ENCODE results near the gene SLC30A2. TPM values are rescaled to one million over a fixed set of nuclear protein-coding genes. Genes with fewer than 3 reads are reported as not detected.

Gene SLC30A2
- total RNA-seq, 1 experiment from 2014 or later = 0.07 TPM

DNA sequence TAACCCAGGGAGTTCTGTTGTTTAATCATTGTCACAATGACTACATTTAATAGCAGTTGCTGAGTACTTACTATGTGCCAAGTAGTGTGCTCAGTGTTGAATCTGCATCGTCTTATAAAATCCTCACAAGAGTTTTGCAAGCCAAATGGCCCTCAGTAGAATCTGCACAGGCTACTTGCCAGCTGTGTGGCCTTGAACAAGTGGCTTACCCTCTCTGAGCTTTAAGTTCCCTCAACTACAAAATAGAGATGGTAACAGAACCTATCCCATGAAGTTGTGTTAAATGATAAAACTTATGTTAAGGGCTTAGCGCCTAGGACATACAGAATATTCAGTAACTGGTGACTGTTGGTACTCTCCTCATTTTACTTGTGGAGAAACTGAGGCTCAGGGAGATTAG lies 9.1 kb upstream of the SLC30A2 start:
- Histone ChIP-seq H4K20me1 (ENCODE audit: low read length) (no peaks in the 10 kb centered on the region), H3K9me3 (ENCODE audit: low read length) (no peaks in the 10 kb centered on the region), H3K4me2 (ENCODE audit: low read length) (no peak overlapping the region), H3F3A (ENCODE audit: low read length, unreplicated experiment) (no peaks in the 10 kb centered on the region), H3K9ac (ENCODE audit: low read length) (no peak overlapping the region), H3K4me1 (ENCODE audit: insufficient read depth, low read length) (no peaks in the 10 kb centered on the region), H3K9me2 (replicated peaks; ENCODE audit: low read length) (no peaks in the 10 kb centered on the region), H3K36me3 (ENCODE audit: low read depth, low read length) (no peaks in the 10 kb centered on the region), H3K27ac (ENCODE audit: low read length) (no peak overlapping the region), H2AFZ (ENCODE audit: low read length) (no peak overlapping the region), H3K27me3 (ENCODE audit: low read length) (no peaks in the 10 kb centered on the region), H3K4me3 (ENCODE audit: low read length) (no peak overlapping the region), H3K79me2 (ENCODE audit: low read length) (no peaks in the 10 kb centered on the region)
- ChIA-PET POLR2A (ENCODE audit: unreplicated experiment) (no interaction called here), CTCF (no interaction called here)
- intact Hi-C loops (cut with micrococcal nuclease) = no loop called here
- TF ChIP-seq EZH2 (IDR thresholded peaks at IDR 0.05; ENCODE audit: low read length, unreplicated experiment) = no peak
- TF ChIP-seq, protein P1, sequence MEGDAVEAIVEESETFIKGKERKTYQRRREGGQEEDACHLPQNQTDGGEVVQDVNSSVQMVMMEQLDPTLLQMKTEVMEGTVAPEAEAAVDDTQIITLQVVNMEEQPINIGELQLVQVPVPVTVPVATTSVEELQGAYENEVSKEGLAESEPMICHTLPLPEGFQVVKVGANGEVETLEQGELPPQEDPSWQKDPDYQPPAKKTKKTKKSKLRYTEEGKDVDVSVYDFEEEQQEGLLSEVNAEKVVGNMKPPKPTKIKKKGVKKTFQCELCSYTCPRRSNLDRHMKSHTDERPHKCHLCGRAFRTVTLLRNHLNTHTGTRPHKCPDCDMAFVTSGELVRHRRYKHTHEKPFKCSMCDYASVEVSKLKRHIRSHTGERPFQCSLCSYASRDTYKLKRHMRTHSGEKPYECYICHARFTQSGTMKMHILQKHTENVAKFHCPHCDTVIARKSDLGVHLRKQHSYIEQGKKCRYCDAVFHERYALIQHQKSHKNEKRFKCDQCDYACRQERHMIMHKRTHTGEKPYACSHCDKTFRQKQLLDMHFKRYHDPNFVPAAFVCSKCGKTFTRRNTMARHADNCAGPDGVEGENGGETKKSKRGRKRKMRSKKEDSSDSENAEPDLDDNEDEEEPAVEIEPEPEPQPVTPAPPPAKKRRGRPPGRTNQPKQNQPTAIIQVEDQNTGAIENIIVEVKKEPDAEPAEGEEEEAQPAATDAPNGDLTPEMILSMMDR (conservative IDR thresholded peaks at IDR 0.05; ENCODE audit: low read depth, low read length) = no peak
- no peak for TF ChIP-seq EZH2phosphoT487 (IDR thresholded peaks at IDR 0.05; ENCODE audit: borderline replicate concordance, low read length)
- no TSS peak for BruUV-seq (replicated peaks)
- ATAC-seq (no peak), DNase-seq (no peak)

DNA sequence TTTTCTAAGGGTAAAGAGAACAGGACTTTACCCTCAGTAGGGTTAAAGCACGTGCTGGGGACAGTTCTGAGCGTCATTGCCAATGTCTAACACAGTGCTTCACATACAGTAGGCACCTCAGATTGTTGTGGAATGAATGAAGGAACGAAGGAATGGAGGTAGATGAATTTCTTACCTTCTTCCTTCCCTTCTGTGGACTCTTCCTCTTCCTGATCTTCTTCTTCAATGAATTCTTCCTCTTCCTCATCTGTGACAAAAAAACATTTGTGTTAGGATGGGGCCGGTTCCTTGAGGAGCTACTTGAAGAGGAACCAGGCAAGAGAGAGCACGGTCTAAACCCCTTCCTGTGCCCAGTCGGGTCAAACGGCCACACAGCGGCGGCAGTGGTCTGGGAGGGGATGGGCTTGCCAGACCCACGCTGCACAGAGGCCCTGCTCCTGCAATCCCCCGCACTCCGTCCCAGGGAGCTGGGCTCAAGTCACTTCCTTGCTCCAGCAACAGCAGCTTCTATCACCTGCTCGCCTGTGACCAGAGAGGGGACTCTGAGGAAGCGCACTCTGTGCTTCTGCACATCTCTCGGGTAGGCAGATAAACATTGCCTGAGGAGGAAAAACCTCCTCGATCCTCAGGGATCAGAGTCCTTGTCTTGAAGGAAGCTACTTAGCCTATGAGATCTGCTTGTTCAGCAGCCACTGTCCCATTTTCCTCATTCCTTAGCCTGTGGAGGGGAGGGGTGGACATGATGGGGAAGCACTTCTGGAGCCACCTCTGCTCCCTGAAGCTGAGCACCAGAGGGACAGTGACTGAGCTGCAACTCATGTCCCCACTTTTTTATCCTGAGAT lies 8.0 kb upstream of the SLC30A2 start:
- TF ChIP-seq, protein P1 (conservative IDR thresholded peaks at IDR 0.05; ENCODE audit: low read depth, low read length) = no peak
- TF ChIP-seq EZH2phosphoT487 (IDR thresholded peaks at IDR 0.05; ENCODE audit: borderline replicate concordance, low read length) (no peak), EZH2 (IDR thresholded peaks at IDR 0.05; ENCODE audit: low read length, unreplicated experiment) (no peak)
- Histone ChIP-seq H3K4me2 (ENCODE audit: low read length) (no peak overlapping the region), H3K9me2 (replicated peaks; ENCODE audit: low read length) (no peaks in the 10 kb centered on the region), H3K36me3 (ENCODE audit: low read depth, low read length) (no peaks in the 10 kb centered on the region), H3K9ac (ENCODE audit: low read length) (no peak overlapping the region), H3K9me3 (ENCODE audit: low read length) (no peaks in the 10 kb centered on the region), H3K27ac (ENCODE audit: low read length) (no peak overlapping the region), H3F3A (ENCODE audit: low read length, unreplicated experiment) (no peaks in the 10 kb centered on the region), H3K4me3 (ENCODE audit: low read length) (no peak overlapping the region), H4K20me1 (ENCODE audit: low read length) (no peaks in the 10 kb centered on the region), H3K27me3 (ENCODE audit: low read length) (no peaks in the 10 kb centered on the region), H2AFZ (ENCODE audit: low read length) (no peak overlapping the region), H3K79me2 (ENCODE audit: low read length) (no peaks in the 10 kb centered on the region), H3K4me1 (ENCODE audit: insufficient read depth, low read length) (no peaks in the 10 kb centered on the region)
- POLR2A ChIA-PET (ENCODE audit: unreplicated experiment) = interaction anchor here (0.5 kb wide), 1 partner anchor 24 kb away, joined by 14 read pairs; no protein-coding TSS in a partner anchor
- ATAC-seq (no peak), DNase-seq (no peak)
- CTCF ChIA-PET = interaction anchor here (0.5 kb wide), 1 partner anchor 1467 kb away, joined by 3 read pairs; no protein-coding TSS in a partner anchor
- BruUV-seq (replicated peaks) = no TSS peak
- intact Hi-C loops (cut with micrococcal nuclease) = no loop called here

GRCh38 chr1:26050248-26050640 lies 4.3 kb upstream of the SLC30A2 start:
- no TSS peak for BruUV-seq (replicated peaks)
- no peak overlapping the region for H2AFZ ChIP-seq (ENCODE audit: low read length)
- no peaks in the 10 kb centered on the region for H3K4me1 ChIP-seq (ENCODE audit: insufficient read depth, low read length)
- H3K9me3 ChIP-seq (ENCODE audit: low read length) = no peaks in the 10 kb centered on the region
- intact Hi-C loops (cut with micrococcal nuclease) = no loop called here
- no peak overlapping the region for H3K9ac ChIP-seq (ENCODE audit: low read length)
- H3K27me3 ChIP-seq (ENCODE audit: low read length) = peaks cover 25% of the 10 kb centered on the region
- DNase-seq = no peak
- no peaks in the 10 kb centered on the region for H3F3A ChIP-seq (ENCODE audit: low read length, unreplicated experiment)
- no peaks in the 10 kb centered on the region for H3K79me2 ChIP-seq (ENCODE audit: low read length)
- TF ChIP-seq EZH2 (IDR thresholded peaks at IDR 0.05; ENCODE audit: low read length, unreplicated experiment) (no peak), EZH2phosphoT487 (IDR thresholded peaks at IDR 0.05; ENCODE audit: borderline replicate concordance, low read length) (no peak)
- TF ChIP-seq, protein P1 (conservative IDR thresholded peaks at IDR 0.05; ENCODE audit: low read depth, low read length) = no peak
- ChIA-PET CTCF (no interaction called here), POLR2A (ENCODE audit: unreplicated experiment) (no interaction called here)
- no peaks in the 10 kb centered on the region for H4K20me1 ChIP-seq (ENCODE audit: low read length)
- no peak overlapping the region for H3K4me2 ChIP-seq (ENCODE audit: low read length)
- no peak for ATAC-seq
- H3K9me2 ChIP-seq (replicated peaks; ENCODE audit: low read length) = no peaks in the 10 kb centered on the region
- H3K4me3 ChIP-seq (ENCODE audit: low read length) = no peak overlapping the region
- H3K27ac ChIP-seq (ENCODE audit: low read length) = no peak overlapping the region
- no peaks in the 10 kb centered on the region for H3K36me3 ChIP-seq (ENCODE audit: low read depth, low read length)

All from PC-3 (cell line).